H9 (cell line): ENCODE measurements around the gene PEX16. TPM values are rescaled to one million over a fixed set of nuclear protein-coding genes. Genes with fewer than 3 reads are reported as not detected.

Source experiments
- DNase-seq: peaks from one replicate; pipeline ENCODE4 v3.0.0-alpha.2; 2017
- H2AFZ ChIP-seq: one replicate; pipeline ENCODE4 v1.6.1; 2013; ENCODE audit warnings: mild to moderate bottlenecking, low read length, control low read depth, moderate library complexity
- H2AK5ac ChIP-seq: 2 replicates; pipeline ENCODE4 v1.6.1; 2013; ENCODE audit warnings: low read length, control low read depth, mixed read lengths; ENCODE audit not compliant: insufficient read length
- H2BK120ac ChIP-seq: one replicate; pipeline ENCODE4 v1.6.1; 2013; ENCODE audit warnings: low read depth, mild to moderate bottlenecking, low read length, control low read depth, inconsistent platforms; ENCODE audit not compliant: poor library complexity, severe bottlenecking
- H2BK12ac ChIP-seq: 2 replicates; pipeline ENCODE4 v1.6.1; 2013; ENCODE audit warnings: low read length, control low read depth, mixed read lengths, low read depth; ENCODE audit not compliant: insufficient read length
- H2BK15ac ChIP-seq: 2 replicates; pipeline ENCODE4 v1.6.1; 2013; ENCODE audit warnings: low read depth, low read length, control low read depth
- H2BK20ac ChIP-seq: one replicate; pipeline ENCODE4 v1.6.1; 2013; ENCODE audit warnings: low read depth, mild to moderate bottlenecking, low read length, control low read depth, inconsistent platforms; ENCODE audit not compliant: poor library complexity, severe bottlenecking
- H2BK5ac ChIP-seq: 2 replicates; pipeline ENCODE4 v1.6.1; 2013; ENCODE audit warnings: low read length, control low read depth, mixed read lengths; ENCODE audit not compliant: insufficient read length
- H3K14ac ChIP-seq: 2 replicates; pipeline ENCODE4 v1.6.1; 2013; ENCODE audit warnings: low read length, control low read depth; ENCODE audit not compliant: insufficient read depth
- H3K18ac ChIP-seq: 2 replicates; pipeline ENCODE4 v1.6.1; 2013; ENCODE audit warnings: low read depth, mild to moderate bottlenecking, mixed read lengths, low read length, control low read depth; ENCODE audit not compliant: insufficient read length
- H3K23ac ChIP-seq: 2 replicates; pipeline ENCODE4 v1.6.1; 2013; ENCODE audit warnings: low read length, control low read depth, mixed read lengths, low read depth; ENCODE audit not compliant: insufficient read length
- H3K23me2 ChIP-seq: 2 replicates; pipeline ENCODE4 v1.6.1; 2013; ENCODE audit warnings: low read depth, mild to moderate bottlenecking, mixed read lengths, low read length, control low read depth; ENCODE audit not compliant: insufficient read length, poor library complexity, severe bottlenecking
- H3K27ac ChIP-seq: 2 replicates; pipeline ENCODE4 v1.5.1; 2013; ENCODE audit warnings: low read length, control low read depth, mixed read lengths, low read depth; ENCODE audit not compliant: insufficient read length
- H3K27me3 ChIP-seq: 2 replicates; pipeline ENCODE4 v1.6.1; 2013; ENCODE audit warnings: low read length, control low read depth, inconsistent platforms; ENCODE audit not compliant: insufficient read depth
- H3K4ac ChIP-seq: 2 replicates; pipeline ENCODE4 v1.6.1; 2013; ENCODE audit warnings: low read depth, mild to moderate bottlenecking, control low read depth, inconsistent platforms, low read length, moderate library complexity
- H3K4me1 ChIP-seq: 2 replicates; pipeline ENCODE4 v1.6.1; 2013; ENCODE audit warnings: low read length, control low read depth, inconsistent platforms; ENCODE audit not compliant: insufficient read depth
- H3K4me2 ChIP-seq: 2 replicates; pipeline ENCODE4 v1.6.1; 2013; ENCODE audit warnings: low read length, control low read depth, mixed read lengths; ENCODE audit not compliant: insufficient read length, insufficient read depth
- H3K56ac ChIP-seq: 2 replicates; pipeline ENCODE4 v1.6.1; 2013; ENCODE audit warnings: low read depth, mild to moderate bottlenecking, mixed read lengths, low read length, control low read depth; ENCODE audit not compliant: insufficient read length
- H3K79me1 ChIP-seq: 2 replicates; pipeline ENCODE4 v1.6.1; 2013; ENCODE audit warnings: low read depth, mild to moderate bottlenecking, moderate library complexity, low read length, control low read depth, inconsistent platforms; ENCODE audit not compliant: insufficient read depth, poor library complexity, severe bottlenecking
- H3K79me2 ChIP-seq: 2 replicates; pipeline ENCODE4 v1.6.1; 2013; ENCODE audit warnings: low read length, control low read depth, inconsistent platforms; ENCODE audit not compliant: insufficient read depth
- H3K9ac ChIP-seq: 2 replicates; pipeline ENCODE4 v1.6.1; 2013; ENCODE audit warnings: low read length, control low read depth, mixed read lengths; ENCODE audit not compliant: insufficient read length; ENCODE audit errors: extremely low read depth
- H3K9me3 ChIP-seq: one replicate; pipeline ENCODE4 v1.6.1; 2013; ENCODE audit warnings: low read depth, low read length, inconsistent platforms; ENCODE audit not compliant: control insufficient read depth
- H3T11ph ChIP-seq: one replicate; pipeline ENCODE4 v1.6.1; 2013; ENCODE audit warnings: mild to moderate bottlenecking, low read length, control low read depth, inconsistent platforms
- H4K20me1 ChIP-seq: one replicate; pipeline ENCODE4 v1.6.1; 2013; ENCODE audit not compliant: control insufficient read depth, insufficient read length, insufficient read depth
- H4K5ac ChIP-seq: 2 replicates; pipeline ENCODE4 v1.6.1; 2013; ENCODE audit warnings: low read depth, mild to moderate bottlenecking, mixed read lengths, low read length, control low read depth; ENCODE audit not compliant: insufficient read length
- H4K8ac ChIP-seq: replicated peaks from 2 replicates; pipeline ENCODE4 v1.6.1; 2013; ENCODE audit warnings: low read length, control low read depth, mixed read lengths, low read depth; ENCODE audit not compliant: insufficient read length
- H4K91ac ChIP-seq: 2 replicates; pipeline ENCODE4 v1.6.1; 2013; ENCODE audit warnings: low read depth, mild to moderate bottlenecking, moderate library complexity, mixed read lengths, low read length, control low read depth; ENCODE audit not compliant: insufficient read length
- H3K27ac Mint-ChIP-seq, 3 experiments: 2 replicates in 2 of 3; 3 replicates in 1 of 3; pipeline ENCODE4 v1.8.0; 2020 to 2021; ENCODE audit warnings: mixed read lengths in 3 of 3, mild to moderate bottlenecking in 1 of 3, moderate library complexity in 1 of 3
- H3K27me3 Mint-ChIP-seq: 2 replicates; pipeline ENCODE4 v1.8.0; 2021; ENCODE audit warnings: low read depth, mild to moderate bottlenecking, moderate library complexity, mixed read lengths
- H3K36me3 Mint-ChIP-seq, 3 experiments: 2 replicates in 2 of 3; 3 replicates in 1 of 3; pipeline ENCODE4 v1.8.0; 2020 to 2021; ENCODE audit warnings: low read depth in 3 of 3, mixed read lengths in 3 of 3; ENCODE audit not compliant: insufficient read depth in 1 of 3
- H3K4me1 Mint-ChIP-seq, 2 experiments: 2 replicates each; pipeline ENCODE4 v1.8.0; 2020; ENCODE audit warnings: mixed read lengths in 2 of 2
- H3K4me3 Mint-ChIP-seq, 2 experiments: 2 replicates in 1 of 2; 3 replicates in 1 of 2; pipeline ENCODE4 v1.8.0; 2020 to 2021; ENCODE audit warnings: mild to moderate bottlenecking in 2 of 2, mixed read lengths in 2 of 2, moderate library complexity in 1 of 2
- H3K9me3 Mint-ChIP-seq, 2 experiments: 2 replicates in 1 of 2; 3 replicates in 1 of 2; pipeline ENCODE4 v1.8.0; 2020; ENCODE audit warnings: mild to moderate bottlenecking in 2 of 2, mixed read lengths in 2 of 2, moderate library complexity in 1 of 2
- WGBS: extraction: QIAGEN DNeasy Blood & Tissue Kit; methylation state at CpG from one replicate; pipeline ENCODE4 v1.1.7; 2013; ENCODE audit warnings: missing lambda C conversion rate, low lambda C conversion rate, mixed read lengths; ENCODE audit not compliant: insufficient read length; ENCODE audit errors: extremely low coverage; 5-methylcytosine and 5-hydroxymethylcytosine counted together
- total RNA-seq: library from RNA; stranded (reverse); gene quantifications from 2 replicates; pipeline ENCODE4 v1.2.1, GENCODE V29; 2021
- TF ChIP-seq, protein P1 (sequence below): fragments of 200-600 bp; sonication (generic); conservative IDR thresholded peaks from 3 replicates; pipeline ENCODE4 v1.8.0; 2021; ENCODE audit warnings: antibody characterized with exemption, mild to moderate bottlenecking

PEX16 gene
- total RNA-seq, 1 experiment from 2014 or later: 30.8 TPM

DNA sequence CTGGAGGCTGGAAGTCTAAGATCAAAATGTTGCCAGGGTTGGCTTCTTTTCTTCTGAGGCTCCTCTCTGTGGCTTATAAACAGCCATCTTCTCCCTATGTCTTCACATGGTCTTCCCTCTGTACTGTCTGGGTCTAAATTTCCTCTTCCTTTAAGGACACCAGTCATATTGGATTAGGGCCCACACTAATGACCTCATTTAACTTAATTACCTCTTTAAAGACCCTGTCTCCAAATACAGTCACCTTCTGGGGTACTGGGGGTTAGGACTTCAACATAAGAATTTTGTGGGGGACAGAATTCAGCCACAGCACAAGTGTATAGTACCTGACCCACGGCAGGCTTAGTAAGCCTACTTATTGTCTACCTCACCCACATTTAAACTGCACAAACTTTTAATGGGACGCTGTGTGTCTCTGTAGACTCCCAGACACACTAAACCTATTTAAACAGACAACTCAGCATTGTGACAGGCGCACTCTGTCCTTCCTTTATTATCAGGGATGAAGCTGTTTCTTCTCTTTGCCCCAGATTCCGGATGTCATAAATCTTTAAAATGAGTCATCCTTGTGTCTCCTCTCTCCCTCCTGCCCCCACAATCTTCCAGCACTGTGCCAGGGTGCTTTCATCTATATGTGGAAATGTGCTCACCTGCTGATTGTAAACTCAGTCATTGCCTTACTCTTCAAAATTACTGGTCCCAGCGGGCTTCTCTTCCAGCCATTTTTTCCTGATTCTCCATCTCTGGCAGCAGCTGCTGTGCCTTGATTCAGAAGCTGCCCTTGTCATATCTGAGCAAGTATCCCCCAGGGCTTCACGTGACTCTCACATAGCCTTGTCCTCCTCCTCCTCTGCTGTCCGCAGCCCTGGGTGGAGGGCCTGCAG, 37.6 kb downstream of the PEX16 start:
- Histone ChIP-seq H2BK12ac (no peak overlapping the region), H3K14ac (no peak overlapping the region), H3K23ac (no peak overlapping the region), H4K8ac (no peak overlapping the region), H3K79me2 (no peaks in the 10 kb centered on the region), H3T11ph (no peak overlapping the region), H3K27me3 (no peaks in the 10 kb centered on the region), H3K27ac (no peak overlapping the region), H3K18ac (no peak overlapping the region), H3K79me1 (no peaks in the 10 kb centered on the region), H3K9ac (no peak overlapping the region), H3K4me1 (peaks cover 2% of the 10 kb centered on the region; the same call in 1 of the 2 replicates), H2AK5ac (no peak overlapping the region), H4K91ac (no peak overlapping the region), H3K4ac (no peak overlapping the region), H2BK15ac (no peak overlapping the region), H3K4me2 (no peak overlapping the region), H4K5ac (no peak overlapping the region), H4K20me1 (no peaks in the 10 kb centered on the region), H2AFZ (no peak overlapping the region), H2BK5ac (no peak overlapping the region), H2BK120ac (no peak overlapping the region), H3K9me3 (no peaks in the 10 kb centered on the region), H2BK20ac (no peak overlapping the region), H3K23me2 (no peaks in the 10 kb centered on the region), H3K56ac (no peak overlapping the region)
- no peak overlapping the region for H3K4me3 Mint-ChIP-seq
- WGBS: no CpG with 5 or more reads among the region's 7 CpGs
- H3K4me1 Mint-ChIP-seq: peaks cover 21 to 26% of the 10 kb centered on the region in 2 experiments
- TF ChIP-seq, protein P1, sequence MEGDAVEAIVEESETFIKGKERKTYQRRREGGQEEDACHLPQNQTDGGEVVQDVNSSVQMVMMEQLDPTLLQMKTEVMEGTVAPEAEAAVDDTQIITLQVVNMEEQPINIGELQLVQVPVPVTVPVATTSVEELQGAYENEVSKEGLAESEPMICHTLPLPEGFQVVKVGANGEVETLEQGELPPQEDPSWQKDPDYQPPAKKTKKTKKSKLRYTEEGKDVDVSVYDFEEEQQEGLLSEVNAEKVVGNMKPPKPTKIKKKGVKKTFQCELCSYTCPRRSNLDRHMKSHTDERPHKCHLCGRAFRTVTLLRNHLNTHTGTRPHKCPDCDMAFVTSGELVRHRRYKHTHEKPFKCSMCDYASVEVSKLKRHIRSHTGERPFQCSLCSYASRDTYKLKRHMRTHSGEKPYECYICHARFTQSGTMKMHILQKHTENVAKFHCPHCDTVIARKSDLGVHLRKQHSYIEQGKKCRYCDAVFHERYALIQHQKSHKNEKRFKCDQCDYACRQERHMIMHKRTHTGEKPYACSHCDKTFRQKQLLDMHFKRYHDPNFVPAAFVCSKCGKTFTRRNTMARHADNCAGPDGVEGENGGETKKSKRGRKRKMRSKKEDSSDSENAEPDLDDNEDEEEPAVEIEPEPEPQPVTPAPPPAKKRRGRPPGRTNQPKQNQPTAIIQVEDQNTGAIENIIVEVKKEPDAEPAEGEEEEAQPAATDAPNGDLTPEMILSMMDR: no peak
- H3K27me3 Mint-ChIP-seq: peaks cover 8% of the 10 kb centered on the region
- H3K9me3 Mint-ChIP-seq: no peaks in the 10 kb centered on the region
- H3K36me3 Mint-ChIP-seq: peaks cover 0 to 14% (median 1%) of the 10 kb centered on the region in 3 experiments; a peak in 3 of 7 replicates
- DNase-seq: no peak
- no peak overlapping the region; a peak in 1 of 7 replicates for H3K27ac Mint-ChIP-seq
